Trophoblast cell (in vitro differentiated cells and primary cell): ENCODE data around the gene MEF2C.

Experiments
- DNase-seq, 2 donors: peaks; one replicate each; pipeline ENCODE4 v3.0.0-alpha.2; 2016
- H2AFZ ChIP-seq: 2 replicates; pipeline ENCODE4 v1.6.1; 2013; ENCODE audit warnings: low read length, moderate library complexity, mild to moderate bottlenecking; ENCODE audit not compliant: insufficient read depth, poor library complexity
- H2AK5ac ChIP-seq: 2 replicates; pipeline ENCODE4 v1.6.1; 2013; ENCODE audit warnings: mild to moderate bottlenecking, low read length
- H2BK120ac ChIP-seq: 2 replicates; pipeline ENCODE4 v1.6.1; 2013; ENCODE audit warnings: low read length, mild to moderate bottlenecking, moderate library complexity; ENCODE audit not compliant: insufficient read depth, poor library complexity
- H2BK12ac ChIP-seq: 2 replicates; pipeline ENCODE4 v1.6.1; 2013; ENCODE audit warnings: mild to moderate bottlenecking, low read length, moderate library complexity
- H2BK5ac ChIP-seq: 2 replicates; pipeline ENCODE4 v1.6.1; 2013; ENCODE audit warnings: low read length, low read depth, moderate library complexity, mild to moderate bottlenecking; ENCODE audit not compliant: poor library complexity
- H3K14ac ChIP-seq: 2 replicates; pipeline ENCODE4 v1.6.1; 2013; ENCODE audit warnings: mild to moderate bottlenecking, low read length
- H3K18ac ChIP-seq: 2 replicates; pipeline ENCODE4 v1.6.1; 2013; ENCODE audit warnings: mild to moderate bottlenecking, low read length
- H3K23ac ChIP-seq: 2 replicates; pipeline ENCODE4 v1.6.1; 2013; ENCODE audit warnings: low read length
- H3K27ac ChIP-seq: 2 replicates; pipeline ENCODE4 v1.5.1; 2013; ENCODE audit warnings: low read depth, mild to moderate bottlenecking, inconsistent platforms, low read length, moderate library complexity
- H3K27me3 ChIP-seq: 2 replicates; pipeline ENCODE4 v1.6.1; 2013; ENCODE audit warnings: inconsistent platforms, mild to moderate bottlenecking, low read length, moderate library complexity; ENCODE audit not compliant: insufficient read depth
- H3K36me3 ChIP-seq, 2 experiments: 1 replicate in 1 of 2; 2 replicates in 1 of 2; pipeline ENCODE4 v1.6.1; 2013; ENCODE audit warnings: low read length in 2 of 2, mild to moderate bottlenecking in 2 of 2, moderate library complexity in 1 of 2; ENCODE audit not compliant: insufficient read depth in 2 of 2, control insufficient read depth in 1 of 2
- H3K4ac ChIP-seq: 2 replicates; pipeline ENCODE4 v1.6.1; 2013; ENCODE audit warnings: low read depth, mild to moderate bottlenecking, low read length, moderate library complexity
- H3K4me1 ChIP-seq, 2 experiments: 1 replicate in 1 of 2; 2 replicates in 1 of 2; pipeline ENCODE4 v1.6.1; 2013; ENCODE audit warnings: low read length in 2 of 2, mild to moderate bottlenecking in 2 of 2, moderate library complexity in 1 of 2; ENCODE audit not compliant: insufficient read depth in 2 of 2, control insufficient read depth in 1 of 2
- H3K4me2 ChIP-seq: 2 replicates; pipeline ENCODE4 v1.6.1; 2013; ENCODE audit warnings: inconsistent platforms, mild to moderate bottlenecking, low read length, moderate library complexity
- H3K4me3 ChIP-seq: 2 replicates; pipeline ENCODE4 v1.5.1; 2013; ENCODE audit warnings: mild to moderate bottlenecking, low read depth, low read length, inconsistent platforms
- H3K79me1 ChIP-seq: one replicate; pipeline ENCODE4 v1.6.1; 2013; ENCODE audit warnings: low read length
- H3K79me2 ChIP-seq: 2 replicates; pipeline ENCODE4 v1.6.1; 2013; ENCODE audit warnings: low read length, mild to moderate bottlenecking; ENCODE audit not compliant: control insufficient read depth, insufficient read depth, poor library complexity
- H3K9ac ChIP-seq: 2 replicates; pipeline ENCODE4 v1.6.1; 2013; ENCODE audit warnings: mild to moderate bottlenecking, low read length
- H3K9me3 ChIP-seq: 2 replicates; pipeline ENCODE4 v1.6.1; 2013; ENCODE audit warnings: low read depth, mild to moderate bottlenecking, control low read depth, inconsistent platforms, low read length; ENCODE audit not compliant: insufficient read depth
- H4K12ac ChIP-seq: 2 replicates; pipeline ENCODE4 v1.6.1; 2013; ENCODE audit warnings: low read depth, mild to moderate bottlenecking, low read length, moderate library complexity
- H4K8ac ChIP-seq: 2 replicates; pipeline ENCODE4 v1.6.1; 2013; ENCODE audit warnings: low read depth, mild to moderate bottlenecking, low read length, moderate library complexity
- H4K91ac ChIP-seq: one replicate; pipeline ENCODE4 v1.6.1; 2013; ENCODE audit warnings: low read depth, mild to moderate bottlenecking, low read length, moderate library complexity
- WGBS: extraction: QIAGEN DNeasy Blood & Tissue Kit; methylation state at CpG from one replicate; pipeline ENCODE4 v1.1.7; 2013; ENCODE audit warnings: missing lambda C conversion rate; ENCODE audit not compliant: insufficient read length, insufficient coverage; ENCODE audit errors: extremely low coverage; 5-methylcytosine and 5-hydroxymethylcytosine counted together

The MEF2C gene

DNA sequence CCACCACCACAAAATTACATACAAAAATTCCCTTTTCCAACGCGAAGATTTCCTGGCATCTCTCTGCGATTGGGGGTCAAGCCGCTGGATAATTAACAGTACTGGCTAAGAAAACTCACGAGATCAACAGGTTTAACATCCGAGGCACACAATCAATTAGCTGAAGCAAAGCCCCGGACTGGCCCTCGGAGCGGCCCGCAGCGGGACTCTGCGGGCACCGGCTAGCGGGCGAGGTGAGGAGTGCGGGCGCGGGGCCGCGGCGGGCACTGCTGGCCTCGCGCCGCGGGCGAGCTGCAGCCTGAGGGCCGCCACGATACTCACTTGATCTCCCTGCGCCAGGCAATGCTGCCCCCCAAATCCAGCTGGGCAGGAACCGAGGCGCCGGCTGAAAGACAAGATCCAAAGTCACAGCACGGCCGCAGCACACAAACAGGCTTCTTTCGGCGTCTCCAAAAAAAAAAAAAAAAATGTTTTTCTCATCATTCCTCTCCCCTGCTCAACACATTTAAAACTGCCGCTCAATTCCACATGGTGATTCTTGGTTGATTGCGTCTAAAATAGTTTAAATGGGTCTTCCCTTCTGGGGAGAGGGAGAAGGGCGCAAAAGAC, 210.2 kb downstream of the MEF2C start:
- H3K27me3 ChIP-seq, result peaks cover 67% of the 10 kb centered on the region
- no peak overlapping the region for H2BK120ac ChIP-seq
- no peak overlapping the region for H4K12ac ChIP-seq
- H3K14ac ChIP-seq, result no peak overlapping the region
- H3K23ac ChIP-seq, result no peak overlapping the region
- H3K79me2 ChIP-seq, result no peaks in the 10 kb centered on the region
- no peak overlapping the region for H2BK5ac ChIP-seq
- peaks cover 10 to 16% of the 10 kb centered on the region in 2 experiments for H3K4me1 ChIP-seq
- no peak overlapping the region for H2AK5ac ChIP-seq
- H4K91ac ChIP-seq, result no peak overlapping the region
- H3K9ac ChIP-seq, result no peak overlapping the region
- H3K27ac ChIP-seq, result no peak overlapping the region
- H4K8ac ChIP-seq, result no peak overlapping the region
- no peak overlapping the region for H3K18ac ChIP-seq
- H3K79me1 ChIP-seq, result no peaks in the 10 kb centered on the region
- H2AFZ ChIP-seq, result no peak overlapping the region
- H2BK12ac ChIP-seq, result no peak overlapping the region
- no peak overlapping the region for H3K4ac ChIP-seq
- no CpG with 5 or more reads among the region's 39 CpGs for WGBS
- H3K4me2 ChIP-seq, result no peak overlapping the region
- no peak overlapping the region for H3K4me3 ChIP-seq
- DNase-seq, result no peak
- no peaks in the 10 kb centered on the region for H3K36me3 ChIP-seq
- no peaks in the 10 kb centered on the region for H3K9me3 ChIP-seq

DNA sequence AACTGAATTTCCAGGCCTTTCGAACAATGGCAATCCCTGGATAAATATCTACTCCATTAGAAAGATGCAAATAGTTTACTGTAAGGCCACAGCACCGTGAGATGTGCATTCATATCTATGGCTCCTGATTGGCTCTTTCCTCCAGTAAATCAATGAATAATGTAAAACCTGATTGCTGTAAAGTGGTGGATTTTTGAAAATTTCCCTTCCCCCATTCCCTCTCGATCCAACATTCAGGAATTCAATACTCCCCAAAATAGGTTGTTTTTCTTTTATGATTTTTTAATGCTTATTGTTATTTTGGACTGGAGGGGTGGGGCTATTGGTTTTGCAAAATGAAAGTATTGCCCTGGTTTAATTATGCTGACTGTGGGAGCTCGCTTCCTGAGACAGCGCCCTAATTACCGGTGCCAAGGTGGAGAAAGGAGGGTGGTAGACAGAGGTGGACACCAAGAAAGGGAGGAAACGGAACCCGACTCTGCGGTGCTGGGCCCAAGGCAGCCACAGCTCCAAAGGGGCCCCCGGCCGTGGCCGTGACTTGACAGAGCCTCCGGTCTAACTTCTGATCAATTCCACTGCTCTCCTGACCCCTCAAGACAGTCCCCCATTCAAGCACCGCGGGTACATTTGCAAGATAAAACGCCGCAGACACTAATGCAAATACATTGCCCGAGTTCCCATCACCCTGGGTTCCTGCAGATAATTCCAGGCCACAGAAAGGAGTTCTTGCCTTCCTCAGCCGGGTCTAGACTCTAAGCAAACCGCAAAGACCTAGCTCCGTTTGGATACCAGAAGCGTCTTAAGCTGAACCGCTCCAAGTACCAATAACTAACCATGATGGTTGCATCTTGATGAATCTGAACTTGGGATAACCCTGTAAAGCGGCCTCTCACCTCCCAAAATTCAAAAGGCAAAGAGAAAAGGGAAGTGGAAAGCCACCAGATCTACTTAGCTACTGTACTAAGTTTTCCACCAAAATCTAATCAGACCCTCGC, 211.2 kb downstream of the MEF2C start:
- no peaks in the 10 kb centered on the region for H3K36me3 ChIP-seq
- no peaks in the 10 kb centered on the region for H3K79me2 ChIP-seq
- DNase-seq, result no peak
- H2AK5ac ChIP-seq, result no peak overlapping the region
- no peak overlapping the region for H3K14ac ChIP-seq
- no peaks in the 10 kb centered on the region for H3K79me1 ChIP-seq
- H3K4me3 ChIP-seq, result no peak overlapping the region
- no peak overlapping the region for H2BK12ac ChIP-seq
- H3K27me3 ChIP-seq, result peaks cover 70% of the 10 kb centered on the region
- H2BK5ac ChIP-seq, result no peak overlapping the region
- no peak overlapping the region for H3K9ac ChIP-seq
- H3K27ac ChIP-seq, result no peak overlapping the region
- H3K4me1 ChIP-seq, result peaks cover 10 to 16% of the 10 kb centered on the region in 2 experiments
- H3K4ac ChIP-seq, result no peak overlapping the region
- H2BK120ac ChIP-seq, result no peak overlapping the region
- H4K91ac ChIP-seq, result no peak overlapping the region
- no peak overlapping the region for H3K4me2 ChIP-seq
- no peaks in the 10 kb centered on the region for H3K9me3 ChIP-seq
- no peak overlapping the region for H3K23ac ChIP-seq
- no peak overlapping the region for H4K8ac ChIP-seq
- H3K18ac ChIP-seq, result no peak overlapping the region
- H2AFZ ChIP-seq, result no peak overlapping the region
- no peak overlapping the region for H4K12ac ChIP-seq
- no CpG with 5 or more reads among the region's 25 CpGs for WGBS

DNA sequence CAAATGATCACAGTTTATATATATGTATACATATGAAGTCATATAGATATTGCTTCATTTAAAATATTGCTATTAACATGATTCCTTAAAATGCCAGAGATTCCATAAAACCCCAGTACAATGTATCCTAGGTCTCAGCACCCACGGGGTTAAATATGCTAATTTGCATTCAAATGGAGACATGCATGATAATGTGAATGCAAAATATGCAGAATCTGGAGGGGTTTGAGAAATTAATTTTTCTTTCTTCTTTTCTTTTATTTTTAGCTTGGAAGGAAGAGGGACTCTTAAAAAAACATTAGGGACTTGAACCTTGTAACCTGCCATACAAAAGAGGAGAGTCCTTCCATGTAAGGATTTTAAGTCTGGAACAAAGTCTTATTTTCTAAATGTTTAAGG, 211.9 kb downstream of the MEF2C start:
- Histone ChIP-seq H4K91ac (no peak overlapping the region), H3K36me3 (no peaks in the 10 kb centered on the region), H4K8ac (no peak overlapping the region), H2BK12ac (no peak overlapping the region), H3K4ac (no peak overlapping the region), H2BK5ac (no peak overlapping the region), H3K23ac (no peak overlapping the region), H3K4me1 (peaks cover 10 to 16% of the 10 kb centered on the region in 2 experiments), H2BK120ac (no peak overlapping the region), H3K18ac (no peak overlapping the region), H4K12ac (no peak overlapping the region), H3K9ac (no peak overlapping the region), H3K27me3 (peaks cover 67% of the 10 kb centered on the region), H3K9me3 (no peaks in the 10 kb centered on the region), H3K14ac (no peak overlapping the region), H3K79me2 (no peaks in the 10 kb centered on the region), H2AK5ac (no peak overlapping the region), H3K4me2 (no peak overlapping the region), H3K4me3 (no peak overlapping the region), H3K27ac (no peak overlapping the region), H2AFZ (no peak overlapping the region), H3K79me1 (no peaks in the 10 kb centered on the region)
- DNase-seq, result no peak
- WGBS, result no CpG with 5 or more reads among the region's 1 CpG

DNA sequence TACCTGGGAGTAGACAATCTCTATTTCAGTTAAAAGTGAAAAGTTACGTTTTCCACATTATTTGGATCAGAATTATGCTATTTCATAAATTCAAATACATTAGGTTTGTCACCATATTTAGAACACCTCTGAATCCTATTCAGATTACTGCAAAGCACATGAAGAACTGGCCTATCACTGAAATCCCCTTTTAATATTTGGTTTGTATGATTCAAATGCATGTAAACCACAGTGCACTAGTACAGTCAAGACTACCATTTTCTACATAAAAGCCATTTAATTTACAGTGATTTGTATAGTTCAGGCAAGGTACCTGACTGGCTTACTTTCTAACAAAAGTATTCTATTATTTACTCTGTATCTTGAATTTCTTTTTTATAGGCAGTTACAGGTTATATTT, 212.5 kb downstream of the MEF2C start:
- no peak overlapping the region for H3K23ac ChIP-seq
- no peak overlapping the region for H4K12ac ChIP-seq
- no peak overlapping the region for H2BK120ac ChIP-seq
- no peak overlapping the region for H2BK12ac ChIP-seq
- no peaks in the 10 kb centered on the region for H3K9me3 ChIP-seq
- no peak overlapping the region for H3K18ac ChIP-seq
- peaks cover 66% of the 10 kb centered on the region for H3K27me3 ChIP-seq
- H3K4me3 ChIP-seq, result no peak overlapping the region
- no peak overlapping the region for H3K14ac ChIP-seq
- no peak overlapping the region for H3K4ac ChIP-seq
- no peaks in the 10 kb centered on the region for H3K79me2 ChIP-seq
- DNase-seq, result no peak
- no peak overlapping the region for H3K9ac ChIP-seq
- no peaks in the 10 kb centered on the region for H3K79me1 ChIP-seq
- no peak overlapping the region for H4K91ac ChIP-seq
- no peak overlapping the region for H3K27ac ChIP-seq
- no peak overlapping the region for H4K8ac ChIP-seq
- H2AK5ac ChIP-seq, result no peak overlapping the region
- no peak overlapping the region for H2BK5ac ChIP-seq
- peaks cover 10% of the 10 kb centered on the region in 2 experiments for H3K4me1 ChIP-seq
- no peak overlapping the region for H2AFZ ChIP-seq
- no peak overlapping the region for H3K4me2 ChIP-seq
- H3K36me3 ChIP-seq, result no peaks in the 10 kb centered on the region
- no CpG with 5 or more reads among the region's 1 CpG for WGBS
